ENCODE measurements around the gene ALK.
"Not testable (repeated sequence)": the region's sequence is repeated elsewhere in the genome, so short reads cannot be mapped to it uniquely, and the experiment has no call there.

The ALK gene

DNA sequence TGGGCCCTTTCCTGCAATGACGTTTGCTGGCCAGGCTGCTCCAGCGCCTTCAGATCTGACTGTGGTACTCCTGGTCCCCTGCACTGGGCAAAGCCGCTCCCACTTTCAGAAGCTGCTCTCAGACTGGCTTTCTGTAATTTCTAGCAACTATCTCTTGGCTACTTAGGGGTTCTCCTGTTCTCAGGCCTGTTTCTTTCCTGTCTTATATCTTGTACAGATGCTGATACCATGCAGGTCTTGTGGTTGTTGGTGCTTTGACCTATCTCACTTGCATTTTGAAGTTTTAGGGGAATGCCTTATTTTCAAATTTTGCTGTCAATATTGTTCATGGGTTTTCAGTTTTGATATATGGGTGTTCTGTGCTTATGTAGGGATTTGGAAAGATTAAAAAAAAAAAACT is 660.4 kb downstream of the ALK start:
- DNase-seq: no peak

- no peak for DNase-seq
These were observed 661.1 kb downstream of the ALK start for GRCh38 chr2:29260142-29260772.

GRCh38 chr2:29259221-29259620 is 662.2 kb downstream of the ALK start:
- DNase-seq: no peak

DNA sequence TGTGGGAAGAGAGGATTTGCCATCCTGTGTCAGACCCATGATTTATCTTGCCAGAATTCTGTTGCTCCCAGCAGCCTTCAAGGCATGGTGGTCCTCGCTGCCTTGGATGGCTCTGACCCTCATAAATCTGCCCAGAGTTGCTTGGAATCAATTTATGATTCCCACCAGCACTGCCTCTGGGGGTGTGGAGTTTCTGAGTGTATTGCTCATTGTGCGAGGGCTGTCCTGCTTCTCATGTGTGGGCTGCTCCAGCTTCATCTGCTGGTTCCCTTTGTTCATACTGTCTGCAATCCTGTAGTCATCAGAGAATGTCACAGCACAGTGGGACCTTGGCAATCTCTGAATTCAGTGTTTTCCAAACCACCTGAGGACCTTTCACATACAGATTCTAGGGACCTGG is 666.4 kb downstream of the ALK start:
- DNase-seq: no peak

GRCh38 chr2:29253495-29254275 is 667.7 kb downstream of the ALK start:
- DNase-seq: not testable (repeated sequence)

GRCh38 chr2:29253026-29253425 is 668.4 kb downstream of the ALK start:
- no peak for DNase-seq

DNA sequence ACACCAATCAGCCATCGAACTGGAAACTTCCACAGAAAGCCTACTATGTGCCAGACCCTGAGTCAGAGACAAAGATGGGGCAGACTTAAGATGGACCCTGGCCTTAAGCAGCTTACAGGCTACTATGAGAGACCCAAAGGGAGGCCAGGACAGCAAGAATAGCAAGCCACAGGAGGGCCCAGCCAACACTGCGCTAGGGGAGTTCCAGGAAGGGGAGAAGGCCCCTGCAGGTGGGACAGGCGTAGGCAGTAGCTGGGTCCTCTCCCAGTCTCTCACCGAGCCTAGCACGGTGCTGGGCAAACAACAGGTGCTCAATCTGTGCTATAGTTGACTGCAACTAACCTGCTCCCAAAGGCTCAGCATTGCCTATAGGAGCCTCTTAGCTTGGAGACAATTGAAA is 670.0 kb downstream of the ALK start:
- no peak for DNase-seq

DNA sequence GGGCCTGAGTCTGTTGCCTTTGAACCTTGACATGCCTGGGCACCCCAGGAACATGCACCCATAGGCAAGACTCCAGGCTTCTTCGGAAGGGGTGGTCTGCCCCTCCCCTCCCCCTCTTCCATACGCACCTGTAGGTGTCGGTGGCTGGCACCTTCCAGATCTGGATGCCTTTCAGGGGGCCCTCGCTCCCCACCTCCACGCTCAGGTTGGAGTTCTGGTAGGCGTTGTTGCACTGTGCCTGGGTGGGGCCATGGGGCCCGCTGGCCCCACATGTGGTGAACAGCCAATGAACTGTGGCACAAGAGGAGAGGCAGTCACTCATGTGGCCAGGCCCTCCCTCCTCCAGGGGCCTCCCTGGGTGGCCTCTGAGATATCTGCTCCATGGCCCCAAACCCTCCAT is 670.4 kb downstream of the ALK start:
- DNase-seq: no peak

- DNase-seq: no peak
These were observed 671.6 kb downstream of the ALK start for GRCh38 chr2:29249666-29250253.

- DNase-seq: no peak
These were observed 674.0 kb downstream of the ALK start for GRCh38 chr2:29247336-29247914.

GRCh38 chr2:29246383-29247300 is 674.7 kb downstream of the ALK start:
- DNase-seq: no peak

- no peak for DNase-seq
These were observed 675.5 kb downstream of the ALK start for GRCh38 chr2:29245742-29246382.

GRCh38 chr2:29245035-29245741 is 676.2 kb downstream of the ALK start:
- DNase-seq: not testable (repeated sequence)

GRCh38 chr2:29242621-29243375 is 678.6 kb downstream of the ALK start:
- DNase-seq: no peak

DNA sequence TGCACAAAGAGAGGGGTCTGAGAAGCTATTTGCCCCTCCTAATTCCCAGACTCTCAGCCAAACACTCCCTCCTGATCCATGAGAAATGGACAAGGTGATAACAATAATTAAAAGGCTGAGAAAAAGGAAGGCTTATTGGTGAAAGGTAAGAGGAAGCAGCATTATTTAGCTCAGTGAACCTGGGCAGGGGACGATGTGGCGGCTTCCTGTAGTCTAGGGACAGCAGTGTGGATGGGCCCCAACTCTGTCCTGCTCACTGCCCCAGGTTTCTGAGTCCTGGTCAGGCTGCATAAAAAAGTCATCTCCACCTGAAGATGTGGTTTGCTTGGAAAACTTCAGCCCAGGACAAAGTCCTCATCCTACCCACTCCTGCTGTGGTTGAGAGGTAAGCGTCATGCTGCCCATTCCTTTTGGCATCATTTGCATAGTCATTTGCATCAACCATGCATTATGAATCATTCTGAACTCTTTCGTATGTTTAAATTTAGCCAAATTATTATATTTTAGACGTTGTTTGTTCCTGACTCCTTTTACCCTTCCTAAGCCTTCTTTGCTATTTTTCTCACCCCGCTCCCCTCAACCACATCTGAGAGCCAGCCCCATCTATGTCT is 679.3 kb downstream of the ALK start:
- no peak for DNase-seq

- no peak for DNase-seq
These were observed 680.0 kb downstream of the ALK start for GRCh38 chr2:29241341-29241740.

- no peak for DNase-seq
These were observed 680.8 kb downstream of the ALK start for GRCh38 chr2:29240601-29241000.

GRCh38 chr2:29239209-29239960 is 682.0 kb downstream of the ALK start:
- no peak for DNase-seq

DNA sequence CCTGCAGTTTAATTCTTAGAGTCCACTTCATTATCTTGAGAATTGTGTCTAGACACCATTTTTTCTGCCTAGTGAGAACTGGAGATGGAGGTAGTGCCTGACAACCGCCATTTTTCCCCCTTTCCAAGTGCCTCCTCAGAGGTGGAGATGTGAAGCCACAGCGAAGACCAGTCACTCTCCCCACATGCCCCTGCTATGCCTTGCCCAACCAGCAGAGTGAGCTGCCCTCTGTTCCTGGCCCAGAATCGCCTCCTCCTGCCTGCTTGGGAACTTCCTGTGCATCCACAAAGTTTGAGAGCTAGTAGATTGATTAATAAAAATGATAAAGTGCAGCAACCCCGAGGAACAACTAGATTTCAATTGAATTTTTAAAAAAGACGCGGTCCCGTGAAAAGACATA is 682.9 kb downstream of the ALK start:
- no peak for DNase-seq

- DNase-seq: no peak
These were observed 685.3 kb downstream of the ALK start for GRCh38 chr2:29236074-29236473.
